Measurements from ENCODE around the gene TGFBR3.

GRCh38 chr1:91897016-91897415, 11.1 kb upstream of the TGFBR3 start:
- TF ChIP-seq EZH2phosphoT487 (IDR thresholded peaks at IDR 0.05; ENCODE audit: insufficient read depth, low read depth): no peak
- TF ChIP-seq EZH2 (IDR thresholded peaks at IDR 0.05; ENCODE audit: insufficient read depth, poor library complexity, severe bottlenecking): no peak

Data from GM23248 (cell line).